Mesenchymal stem cell (in vitro differentiated cells and primary cell): ENCODE results near the gene BMERB1.

ENCODE experiments used
- DNase-seq: peaks from one replicate; pipeline ENCODE4 v3.0.0-alpha.2; 2013
- H2AFZ ChIP-seq: one replicate; pipeline ENCODE4 v1.6.1; 2013; ENCODE audit warnings: low read depth, mild to moderate bottlenecking, control low read depth, inconsistent platforms, low read length, moderate library complexity
- H2AK5ac ChIP-seq: 2 replicates; pipeline ENCODE4 v1.6.1; 2013; ENCODE audit warnings: low read length, moderate library complexity, mild to moderate bottlenecking, inconsistent platforms; ENCODE audit not compliant: severe bottlenecking
- H2BK120ac ChIP-seq: one replicate; pipeline ENCODE4 v1.6.1; 2013; ENCODE audit warnings: low read depth, mild to moderate bottlenecking, inconsistent platforms, low read length, moderate library complexity
- H2BK12ac ChIP-seq, 2 experiments: one replicate each; pipeline ENCODE4 v1.6.1; 2013; ENCODE audit warnings: inconsistent platforms in 2 of 2, low read length in 2 of 2, mild to moderate bottlenecking in 2 of 2, moderate library complexity in 2 of 2, control low read depth in 1 of 2
- H2BK15ac ChIP-seq: one replicate; pipeline ENCODE4 v1.6.1; 2013; ENCODE audit warnings: mild to moderate bottlenecking, low read depth, inconsistent platforms; ENCODE audit not compliant: poor library complexity, severe bottlenecking
- H2BK5ac ChIP-seq: 2 replicates; pipeline ENCODE4 v1.6.1; 2013; ENCODE audit warnings: low read depth, mild to moderate bottlenecking, low read length, control low read depth, inconsistent platforms; ENCODE audit not compliant: poor library complexity, severe bottlenecking
- H3K14ac ChIP-seq, 2 experiments: one replicate each; pipeline ENCODE4 v1.6.1; 2013; ENCODE audit warnings: inconsistent platforms in 2 of 2, low read length in 2 of 2, control low read depth in 1 of 2, mild to moderate bottlenecking in 1 of 2, moderate library complexity in 1 of 2
- H3K18ac ChIP-seq, 2 experiments: one replicate each; pipeline ENCODE4 v1.6.1; 2013; ENCODE audit warnings: inconsistent platforms in 2 of 2, low read length in 2 of 2, control low read depth in 1 of 2, low read depth in 1 of 2, mild to moderate bottlenecking in 1 of 2
- H3K23ac ChIP-seq, 2 experiments: one replicate each; pipeline ENCODE4 v1.6.1; 2013; ENCODE audit warnings: inconsistent platforms in 2 of 2, low read length in 2 of 2, mild to moderate bottlenecking in 2 of 2, moderate library complexity in 2 of 2, control low read depth in 1 of 2
- H3K27ac ChIP-seq: 2 replicates; pipeline ENCODE4 v1.5.1; 2013; ENCODE audit warnings: mild to moderate bottlenecking, moderate library complexity, low read length, control low read depth, inconsistent platforms; ENCODE audit not compliant: poor library complexity, severe bottlenecking
- H3K27me3 ChIP-seq, 2 experiments: 2 replicates each; pipeline versions ENCODE4 v1.6.1 to v1.7.0; 2013; ENCODE audit warnings: low read length in 2 of 2, mild to moderate bottlenecking in 2 of 2, moderate library complexity in 2 of 2, control low read depth in 1 of 2, inconsistent platforms in 1 of 2; ENCODE audit not compliant: control insufficient read depth in 1 of 2, insufficient read depth in 1 of 2
- H3K36me3 ChIP-seq, 2 experiments: 2 replicates each; pipeline versions ENCODE4 v1.6.1 to v1.7.0; 2013; ENCODE audit warnings: low read length in 2 of 2, control low read depth in 1 of 2, inconsistent platforms in 1 of 2, low read depth in 1 of 2, mild to moderate bottlenecking in 1 of 2; ENCODE audit not compliant: insufficient read depth in 2 of 2, control insufficient read depth in 1 of 2
- H3K4ac ChIP-seq, 2 experiments: one replicate each; pipeline ENCODE4 v1.6.1; 2013; ENCODE audit warnings: inconsistent platforms in 2 of 2, low read length in 2 of 2, mild to moderate bottlenecking in 2 of 2, moderate library complexity in 2 of 2, control low read depth in 1 of 2, low read depth in 1 of 2
- H3K4me1 ChIP-seq: 2 replicates; pipeline ENCODE4 v1.6.1; 2013; ENCODE audit warnings: low read depth, low read length, control low read depth; ENCODE audit not compliant: control insufficient read depth, insufficient read depth
- H3K4me2 ChIP-seq: 2 replicates; pipeline ENCODE4 v1.6.1; 2013; ENCODE audit warnings: low read length, mild to moderate bottlenecking, inconsistent platforms; ENCODE audit not compliant: poor library complexity, severe bottlenecking
- H3K4me3 ChIP-seq, 2 experiments: 2 replicates each; pipeline versions ENCODE4 v1.5.1 to v1.7.0; 2013; ENCODE audit warnings: low read length in 2 of 2, mild to moderate bottlenecking in 2 of 2, control low read depth in 1 of 2, low read depth in 1 of 2; ENCODE audit not compliant: insufficient read depth in 1 of 2
- H3K79me1 ChIP-seq: replicated peaks from 2 replicates; pipeline ENCODE4 v1.6.1; 2013; ENCODE audit warnings: mild to moderate bottlenecking, control low read depth, low read length, inconsistent platforms; ENCODE audit not compliant: poor library complexity, severe bottlenecking
- H3K9ac ChIP-seq: 2 replicates; pipeline ENCODE4 v1.7.0; 2013; ENCODE audit warnings: mild to moderate bottlenecking, low read length, moderate library complexity
- H3K9me3 ChIP-seq: 2 replicates; pipeline ENCODE4 v1.7.0; 2013; ENCODE audit warnings: mild to moderate bottlenecking, low read length; ENCODE audit not compliant: control insufficient read depth
- H4K8ac ChIP-seq: one replicate; pipeline ENCODE4 v1.6.1; 2013; ENCODE audit warnings: inconsistent platforms, mild to moderate bottlenecking, low read length, moderate library complexity
- H4K91ac ChIP-seq: one replicate; pipeline ENCODE4 v1.6.1; 2013; ENCODE audit warnings: mild to moderate bottlenecking, low read length, inconsistent platforms
- WGBS: methylation state at CpG from one replicate; pipeline ENCODE4 v1.1.7; 2013; ENCODE audit warnings: mixed read lengths; 5-methylcytosine and 5-hydroxymethylcytosine counted together

BMERB1 gene

DNA sequence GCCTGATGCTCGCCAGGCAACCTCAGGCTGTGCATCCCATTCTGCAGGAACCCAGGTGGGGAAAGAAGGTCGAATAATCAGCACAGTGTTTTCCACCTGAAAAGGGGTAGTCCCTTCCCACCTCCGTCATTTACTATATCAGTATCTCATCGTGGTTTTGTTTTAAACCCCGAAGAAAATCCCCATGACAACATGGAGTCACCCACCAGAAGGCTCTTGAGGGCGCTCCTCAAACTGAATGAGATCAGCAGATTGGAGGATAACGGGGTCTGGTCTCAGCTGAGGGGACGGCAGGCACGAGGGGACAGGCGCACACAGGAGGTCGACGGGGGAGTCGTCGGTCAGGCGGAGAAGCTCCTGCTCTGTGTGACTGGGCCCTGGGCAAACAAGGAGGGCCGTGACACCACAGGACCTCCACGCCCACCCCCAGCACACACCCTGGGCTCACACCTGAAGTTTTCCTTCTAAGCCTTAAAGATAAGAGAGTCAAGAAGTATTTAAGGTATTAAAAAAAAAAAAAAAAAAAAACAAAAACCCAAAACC is 164.3 kb downstream of the BMERB1 start:
- Histone ChIP-seq H2BK5ac (no peak overlapping the region), H2AFZ (no peak overlapping the region), H3K27me3 (no peaks in the 10 kb centered on the region), H3K36me3 (peaks cover 54 to 97% of the 10 kb centered on the region in 2 experiments), H3K18ac (no peak overlapping the region), H3K4me2 (no peak overlapping the region), H3K9ac (no peak overlapping the region), H3K4ac (no peak overlapping the region), H2BK15ac (no peak overlapping the region), H3K9me3 (no peaks in the 10 kb centered on the region), H3K4me1 (peaks cover 13% of the 10 kb centered on the region), H4K8ac (no peak overlapping the region), H3K14ac (no peak overlapping the region), H2AK5ac (no peak overlapping the region), H2BK120ac (no peak overlapping the region), H3K79me1 (peaks cover 10% of the 10 kb centered on the region), H4K91ac (no peak overlapping the region), H3K4me3 (no peak overlapping the region), H3K27ac (no peak overlapping the region), H3K23ac (no peak overlapping the region), H2BK12ac (no peak overlapping the region)
- no peak for DNase-seq
- WGBS, result 94% methylated on average over 15 of the region's 17 CpGs

DNA sequence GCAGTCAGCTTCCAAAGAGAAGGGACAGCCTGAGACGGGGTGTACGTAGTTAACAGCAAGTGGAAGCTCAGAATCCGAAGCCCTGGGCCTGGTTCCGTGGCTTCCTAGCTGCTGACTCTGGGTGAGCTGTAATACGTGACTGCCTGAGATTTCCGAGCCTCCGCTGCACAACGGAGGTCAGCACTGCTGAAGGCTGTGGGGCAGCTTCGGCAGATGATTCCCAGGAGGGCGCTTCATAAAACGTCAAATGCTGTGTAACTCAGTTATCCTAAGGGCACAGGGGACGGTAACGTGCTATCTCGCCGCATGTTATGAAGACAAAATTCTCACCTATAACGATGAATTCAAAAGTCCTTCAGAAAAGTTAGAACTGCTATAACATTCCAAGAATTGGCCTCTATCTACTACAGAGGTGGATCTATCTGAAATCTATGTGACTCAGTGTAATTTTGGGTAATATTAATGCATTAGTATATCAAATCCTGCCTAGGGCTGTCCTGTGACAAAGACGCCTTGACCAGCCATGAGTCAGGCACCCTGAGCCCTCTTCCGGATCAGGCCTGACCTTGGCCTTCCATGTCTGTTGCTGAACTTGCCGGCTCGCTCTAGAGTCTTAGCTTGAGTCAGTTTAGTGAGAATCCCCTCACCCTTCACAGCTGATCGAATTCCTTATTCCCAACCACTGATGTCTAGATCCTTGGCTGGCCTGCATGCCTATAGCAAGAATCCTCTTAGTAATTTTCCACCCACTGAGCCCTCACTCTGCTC is 165.1 kb downstream of the BMERB1 start:
- Histone ChIP-seq H3K4me3 (no peak overlapping the region), H2AFZ (no peak overlapping the region), H3K79me1 (peaks cover 10% of the 10 kb centered on the region), H4K8ac (no peak overlapping the region), H3K36me3 (peaks cover 59 to 99% of the 10 kb centered on the region in 2 experiments), H3K4me1 (peaks cover 13% of the 10 kb centered on the region), H2BK15ac (no peak overlapping the region), H3K14ac (no peak overlapping the region), H2BK120ac (no peak overlapping the region), H2BK12ac (no peak overlapping the region), H2BK5ac (no peak overlapping the region), H3K27ac (peak overlapping the region; percentile 8), H3K27me3 (no peaks in the 10 kb centered on the region), H3K9ac (no peak overlapping the region), H3K9me3 (no peaks in the 10 kb centered on the region), H3K18ac (no peak overlapping the region), H4K91ac (no peak overlapping the region), H2AK5ac (peak overlapping the region; percentile 49), H3K4me2 (no peak overlapping the region), H3K4ac (no peak overlapping the region), H3K23ac (no peak overlapping the region)
- no peak for DNase-seq
- WGBS, result 92% methylated on average over 17 of the region's 21 CpGs

DNA sequence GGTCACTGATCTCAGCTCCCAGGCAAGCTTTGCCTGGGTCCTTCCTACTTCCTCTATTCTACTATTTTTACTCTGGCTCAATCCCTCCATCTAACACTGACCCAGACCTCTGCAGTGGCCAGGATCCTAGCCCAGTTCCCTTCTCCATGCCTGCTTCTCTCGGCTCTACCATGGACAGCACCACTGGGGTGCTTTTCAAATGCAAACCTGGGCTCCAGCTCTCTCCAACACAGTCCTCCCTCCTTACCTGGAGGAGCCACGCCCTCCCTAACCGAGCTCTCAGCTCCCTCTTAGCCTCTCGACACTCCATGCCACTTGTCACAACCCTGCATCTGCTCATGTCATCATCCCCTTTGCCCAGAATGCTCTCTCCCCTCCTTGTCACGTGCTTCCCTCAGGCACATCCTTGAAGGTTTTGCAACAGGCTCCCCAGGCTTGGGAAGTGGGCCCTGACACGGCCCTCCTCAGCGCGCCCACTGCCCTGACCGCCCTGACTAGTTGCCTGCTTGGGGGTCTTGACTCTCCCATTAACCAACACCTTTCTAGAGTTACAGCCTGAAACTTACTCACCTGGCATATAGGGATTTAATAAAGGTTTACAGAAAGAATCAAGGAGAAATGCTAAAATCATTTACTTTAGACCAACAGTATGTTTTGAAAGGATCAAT is 167.0 kb downstream of the BMERB1 start:
- peaks cover 17% of the 10 kb centered on the region for H3K79me1 ChIP-seq
- no peak overlapping the region for H2BK15ac ChIP-seq
- 90% methylated on average over 9 of the region's 9 CpGs for WGBS
- no peak for DNase-seq
- H3K23ac ChIP-seq, result no peak overlapping the region
- no peak overlapping the region for H3K18ac ChIP-seq
- H3K4me3 ChIP-seq, result no peak overlapping the region
- H3K27ac ChIP-seq, result no peak overlapping the region
- H2BK5ac ChIP-seq, result no peak overlapping the region
- no peak overlapping the region for H2AK5ac ChIP-seq
- H3K9ac ChIP-seq, result no peak overlapping the region
- no peak overlapping the region for H2AFZ ChIP-seq
- H3K14ac ChIP-seq, result no peak overlapping the region
- peaks cover 13% of the 10 kb centered on the region for H3K4me1 ChIP-seq
- no peak overlapping the region for H3K4ac ChIP-seq
- H2BK12ac ChIP-seq, result no peak overlapping the region
- H2BK120ac ChIP-seq, result no peak overlapping the region
- H3K9me3 ChIP-seq, result no peaks in the 10 kb centered on the region
- H3K4me2 ChIP-seq, result no peak overlapping the region
- no peaks in the 10 kb centered on the region for H3K27me3 ChIP-seq
- no peak overlapping the region for H4K8ac ChIP-seq
- H3K36me3 ChIP-seq, result peaks cover 69 to 99% of the 10 kb centered on the region in 2 experiments
- H4K91ac ChIP-seq, result no peak overlapping the region

DNA sequence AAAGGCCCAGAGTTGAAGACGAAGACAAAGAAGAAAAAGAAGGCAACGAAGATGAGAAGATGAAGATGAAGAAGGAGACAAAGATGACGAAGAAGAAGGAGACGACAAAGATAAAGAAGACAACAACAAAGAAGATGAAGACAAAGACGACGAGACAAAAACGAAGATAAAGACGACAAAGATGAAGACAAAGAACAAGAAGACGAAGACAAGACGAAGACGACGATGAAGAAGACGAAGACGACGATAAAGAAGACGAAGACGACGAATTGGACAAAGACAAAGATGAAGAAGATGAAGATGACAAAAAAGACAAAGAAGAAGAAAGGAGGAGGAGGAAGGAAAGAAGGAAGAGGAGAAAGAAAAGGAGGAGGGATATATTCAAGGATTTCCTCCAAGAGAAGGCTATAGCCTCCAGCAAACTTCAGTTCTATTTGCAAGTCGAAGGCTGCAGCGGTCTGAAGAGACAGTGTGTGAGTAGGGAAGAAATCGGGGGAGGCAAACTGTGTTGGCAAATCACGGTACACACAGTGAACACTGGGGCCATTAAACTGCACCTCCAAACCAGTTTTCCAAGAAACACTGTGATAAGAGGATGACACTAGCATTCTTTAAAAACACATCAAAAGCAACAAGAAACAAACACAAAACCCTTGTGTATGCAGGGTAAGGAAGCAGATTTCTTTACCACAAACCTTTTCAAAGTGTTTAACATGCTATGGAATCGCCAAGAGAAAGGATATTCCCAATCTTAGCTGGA is 168.1 kb downstream of the BMERB1 start:
- Histone ChIP-seq H3K79me1 (peaks cover 24% of the 10 kb centered on the region), H2BK12ac (no peak overlapping the region), H2BK15ac (no peak overlapping the region), H3K4me1 (peaks cover 14% of the 10 kb centered on the region), H3K23ac (no peak overlapping the region), H4K91ac (no peak overlapping the region), H3K27me3 (no peaks in the 10 kb centered on the region), H3K36me3 (peaks cover 72 to 99% of the 10 kb centered on the region in 2 experiments), H3K4ac (no peak overlapping the region), H3K27ac (no peak overlapping the region), H3K14ac (no peak overlapping the region), H2AK5ac (no peak overlapping the region), H2BK5ac (no peak overlapping the region), H4K8ac (no peak overlapping the region), H3K4me3 (no peak overlapping the region), H3K9me3 (no peaks in the 10 kb centered on the region), H3K4me2 (no peak overlapping the region), H3K18ac (no peak overlapping the region), H2AFZ (no peak overlapping the region), H3K9ac (no peak overlapping the region), H2BK120ac (no peak overlapping the region)
- 97% methylated on average over 23 of the region's 23 CpGs for WGBS
- no peak for DNase-seq
